ENCODE data around the gene GNA15. TPM values are rescaled to one million over a fixed set of nuclear protein-coding genes. Genes with fewer than 3 reads are reported as not detected.

The GNA15 gene
- total RNA-seq, 1 experiment from 2014 or later: 6.2 TPM

DNA sequence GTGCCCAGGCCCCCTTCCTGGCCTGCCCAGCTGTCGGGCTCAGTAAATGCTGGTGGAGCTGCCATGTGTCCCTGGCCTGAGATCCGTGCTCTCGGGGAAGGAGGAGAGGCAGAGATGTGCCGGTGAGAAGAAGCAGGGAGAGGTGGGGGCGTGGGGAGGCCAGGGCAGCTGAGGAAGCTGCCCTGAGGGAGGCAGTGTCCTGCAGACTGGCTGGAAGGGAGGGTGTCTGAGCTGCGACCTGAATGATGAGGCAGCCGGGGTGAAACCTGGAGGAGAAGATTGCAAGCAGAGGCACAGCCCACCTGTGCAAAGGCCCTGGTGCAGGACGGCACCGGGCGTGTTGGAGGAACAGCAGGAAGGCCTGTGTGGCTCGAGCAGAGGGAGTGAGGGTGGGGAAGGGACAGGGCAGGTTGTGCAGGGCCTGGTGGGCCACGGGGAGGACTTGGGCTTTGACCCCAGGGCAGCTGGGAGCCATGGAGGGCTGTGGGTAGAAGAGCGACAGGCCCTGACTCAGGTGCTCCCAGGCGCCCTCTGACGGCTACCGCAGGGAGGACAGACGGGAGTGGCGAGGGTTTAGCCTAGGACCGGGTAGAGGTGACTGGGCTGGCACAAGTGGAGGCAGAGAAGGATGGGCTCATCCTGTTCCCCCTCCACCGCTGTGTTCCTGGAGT is 74.6 kb downstream of the GNA15 start:
- ATAC-seq (peak; percentile 79), DNase-seq (ENCODE audit: low read depth, low spot score) (peak; percentile 30)
- Histone ChIP-seq H3K27me3 (ENCODE audit: control insufficient read depth, insufficient read depth, low read length) (no peaks in the 10 kb centered on the region), H3K36me3 (ENCODE audit: control insufficient read depth, insufficient read depth, low read length) (no peaks in the 10 kb centered on the region), H3K4me1 (ENCODE audit: control insufficient read depth, insufficient read depth, low read length) (no peaks in the 10 kb centered on the region), H3K4me3 (ENCODE audit: low read depth in 2 of 2, low read length in 2 of 2) (no peak overlapping the region), H3K27ac (ENCODE audit: low read length) (no peak overlapping the region), H3K9me3 (ENCODE audit: control insufficient read depth, insufficient read depth, low read depth, low read length) (no peaks in the 10 kb centered on the region)
- in situ Hi-C loops (cut with HindIII; ENCODE audit: low pct_unique_long_range_greater_than_20kb, low sequenced_read_pairs) (no loop called here), intact Hi-C loops (cut with micrococcal nuclease; ENCODE audit: unreplicated experiment) (no loop called here)
- TF ChIP-seq, protein P1, sequence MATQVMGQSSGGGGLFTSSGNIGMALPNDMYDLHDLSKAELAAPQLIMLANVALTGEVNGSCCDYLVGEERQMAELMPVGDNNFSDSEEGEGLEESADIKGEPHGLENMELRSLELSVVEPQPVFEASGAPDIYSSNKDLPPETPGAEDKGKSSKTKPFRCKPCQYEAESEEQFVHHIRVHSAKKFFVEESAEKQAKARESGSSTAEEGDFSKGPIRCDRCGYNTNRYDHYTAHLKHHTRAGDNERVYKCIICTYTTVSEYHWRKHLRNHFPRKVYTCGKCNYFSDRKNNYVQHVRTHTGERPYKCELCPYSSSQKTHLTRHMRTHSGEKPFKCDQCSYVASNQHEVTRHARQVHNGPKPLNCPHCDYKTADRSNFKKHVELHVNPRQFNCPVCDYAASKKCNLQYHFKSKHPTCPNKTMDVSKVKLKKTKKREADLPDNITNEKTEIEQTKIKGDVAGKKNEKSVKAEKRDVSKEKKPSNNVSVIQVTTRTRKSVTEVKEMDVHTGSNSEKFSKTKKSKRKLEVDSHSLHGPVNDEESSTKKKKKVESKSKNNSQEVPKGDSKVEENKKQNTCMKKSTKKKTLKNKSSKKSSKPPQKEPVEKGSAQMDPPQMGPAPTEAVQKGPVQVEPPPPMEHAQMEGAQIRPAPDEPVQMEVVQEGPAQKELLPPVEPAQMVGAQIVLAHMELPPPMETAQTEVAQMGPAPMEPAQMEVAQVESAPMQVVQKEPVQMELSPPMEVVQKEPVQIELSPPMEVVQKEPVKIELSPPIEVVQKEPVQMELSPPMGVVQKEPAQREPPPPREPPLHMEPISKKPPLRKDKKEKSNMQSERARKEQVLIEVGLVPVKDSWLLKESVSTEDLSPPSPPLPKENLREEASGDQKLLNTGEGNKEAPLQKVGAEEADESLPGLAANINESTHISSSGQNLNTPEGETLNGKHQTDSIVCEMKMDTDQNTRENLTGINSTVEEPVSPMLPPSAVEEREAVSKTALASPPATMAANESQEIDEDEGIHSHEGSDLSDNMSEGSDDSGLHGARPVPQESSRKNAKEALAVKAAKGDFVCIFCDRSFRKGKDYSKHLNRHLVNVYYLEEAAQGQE (IDR thresholded peaks at IDR 0.05; ENCODE audit: insufficient read depth in 1 of 2, low read depth in 2 of 2, low read length in 1 of 2): no peak
- TF ChIP-seq CTCF (IDR thresholded peaks at IDR 0.05): peak; percentile 84
- CTCF ChIA-PET: no interaction called here
- POLR2A ChIA-PET: no interaction called here
- BruUV-seq (replicated peaks): no TSS peak

DNA sequence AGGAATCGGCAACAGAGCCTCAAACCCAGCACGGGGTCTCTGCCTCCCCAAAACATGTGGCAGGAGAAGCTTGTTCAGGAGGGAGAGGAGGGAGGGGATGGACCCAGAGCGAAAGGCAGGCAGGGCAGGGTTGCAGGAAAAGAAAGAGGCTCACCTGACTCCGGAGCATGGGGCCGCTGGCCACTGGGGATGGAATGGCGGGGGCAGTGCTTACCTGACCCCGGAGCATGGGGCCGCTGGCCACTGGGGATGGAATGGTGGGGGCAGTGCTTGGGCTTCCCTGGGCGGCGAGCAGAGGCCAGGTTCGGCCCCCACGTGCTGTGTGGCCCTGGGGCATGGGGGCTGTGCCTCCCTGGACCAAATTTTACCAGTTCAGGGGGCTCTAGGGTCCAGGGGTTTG is 75.4 kb downstream of the GNA15 start:
- no peak overlapping the region for H3K27ac ChIP-seq (ENCODE audit: low read length)
- ATAC-seq (no peak), DNase-seq (ENCODE audit: low read depth, low spot score) (no peak)
- intact Hi-C loops (cut with micrococcal nuclease; ENCODE audit: unreplicated experiment): no loop called here
- CTCF ChIA-PET: no interaction called here
- H3K36me3 ChIP-seq (ENCODE audit: control insufficient read depth, insufficient read depth, low read length): no peaks in the 10 kb centered on the region
- POLR2A ChIA-PET: no interaction called here
- H3K4me3 ChIP-seq (ENCODE audit: low read depth in 2 of 2, low read length in 2 of 2): no peak overlapping the region
- BruUV-seq (replicated peaks): no TSS peak
- H3K9me3 ChIP-seq (ENCODE audit: control insufficient read depth, insufficient read depth, low read depth, low read length): no peaks in the 10 kb centered on the region
- in situ Hi-C loops (cut with HindIII; ENCODE audit: low pct_unique_long_range_greater_than_20kb, low sequenced_read_pairs): no loop called here
- H3K4me1 ChIP-seq (ENCODE audit: control insufficient read depth, insufficient read depth, low read length): no peaks in the 10 kb centered on the region
- TF ChIP-seq SIN3A (IDR thresholded peaks at IDR 0.05; ENCODE audit: borderline replicate concordance, insufficient read depth, low read depth, low read length): no peak
- no peak for TF ChIP-seq POLR2AphosphoS5 (IDR thresholded peaks at IDR 0.05; ENCODE audit: low read depth, low read length)
- TF ChIP-seq TCF7L2 (IDR thresholded peaks at IDR 0.05; ENCODE audit: low read depth, low read length): no peak
- TF ChIP-seq CTCF (IDR thresholded peaks at IDR 0.05): no peak
- TF ChIP-seq, protein P1 (IDR thresholded peaks at IDR 0.05; ENCODE audit: insufficient read depth in 1 of 2, low read depth in 2 of 2, low read length in 1 of 2): no peak
- H3K27me3 ChIP-seq (ENCODE audit: control insufficient read depth, insufficient read depth, low read length): no peaks in the 10 kb centered on the region
